ENCODE measurements around the gene TRAF3IP1.
"Not testable (repeated sequence)": the region's sequence is repeated elsewhere in the genome, so short reads cannot be mapped to it uniquely, and the experiment has no call there.

The TRAF3IP1 gene

DNA sequence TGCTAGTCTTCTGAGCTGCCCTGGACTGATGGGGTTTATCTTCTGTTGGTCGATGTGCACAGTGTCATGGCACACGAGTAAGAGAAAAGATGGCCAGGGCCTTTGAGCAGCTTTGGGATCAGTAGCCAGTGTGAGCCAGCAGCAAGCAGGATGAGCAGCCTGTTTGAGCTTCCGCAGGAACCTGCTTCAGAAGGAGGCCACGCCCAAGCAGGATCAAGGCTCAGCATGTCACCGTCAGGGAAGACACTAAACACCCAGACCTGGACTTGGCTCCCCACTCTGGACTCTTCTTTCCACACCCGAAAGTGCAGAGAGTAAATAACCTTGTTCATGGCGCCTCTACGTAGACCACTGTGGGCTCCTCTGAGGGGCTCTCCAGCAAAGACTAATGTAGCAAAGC lies 81.2 kb downstream of the TRAF3IP1 start:
- TF ChIP-seq, protein P1, sequence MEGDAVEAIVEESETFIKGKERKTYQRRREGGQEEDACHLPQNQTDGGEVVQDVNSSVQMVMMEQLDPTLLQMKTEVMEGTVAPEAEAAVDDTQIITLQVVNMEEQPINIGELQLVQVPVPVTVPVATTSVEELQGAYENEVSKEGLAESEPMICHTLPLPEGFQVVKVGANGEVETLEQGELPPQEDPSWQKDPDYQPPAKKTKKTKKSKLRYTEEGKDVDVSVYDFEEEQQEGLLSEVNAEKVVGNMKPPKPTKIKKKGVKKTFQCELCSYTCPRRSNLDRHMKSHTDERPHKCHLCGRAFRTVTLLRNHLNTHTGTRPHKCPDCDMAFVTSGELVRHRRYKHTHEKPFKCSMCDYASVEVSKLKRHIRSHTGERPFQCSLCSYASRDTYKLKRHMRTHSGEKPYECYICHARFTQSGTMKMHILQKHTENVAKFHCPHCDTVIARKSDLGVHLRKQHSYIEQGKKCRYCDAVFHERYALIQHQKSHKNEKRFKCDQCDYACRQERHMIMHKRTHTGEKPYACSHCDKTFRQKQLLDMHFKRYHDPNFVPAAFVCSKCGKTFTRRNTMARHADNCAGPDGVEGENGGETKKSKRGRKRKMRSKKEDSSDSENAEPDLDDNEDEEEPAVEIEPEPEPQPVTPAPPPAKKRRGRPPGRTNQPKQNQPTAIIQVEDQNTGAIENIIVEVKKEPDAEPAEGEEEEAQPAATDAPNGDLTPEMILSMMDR (IDR thresholded peaks at IDR 0.05; ENCODE audit: low read depth, low read length, missing control alignments), result no peak
- DNase-seq (ENCODE audit: extremely low read depth, low read depth), result no peak
- no peak overlapping the region for H3K4me3 ChIP-seq (replicated peaks; ENCODE audit: low read depth, low read length)

DNA sequence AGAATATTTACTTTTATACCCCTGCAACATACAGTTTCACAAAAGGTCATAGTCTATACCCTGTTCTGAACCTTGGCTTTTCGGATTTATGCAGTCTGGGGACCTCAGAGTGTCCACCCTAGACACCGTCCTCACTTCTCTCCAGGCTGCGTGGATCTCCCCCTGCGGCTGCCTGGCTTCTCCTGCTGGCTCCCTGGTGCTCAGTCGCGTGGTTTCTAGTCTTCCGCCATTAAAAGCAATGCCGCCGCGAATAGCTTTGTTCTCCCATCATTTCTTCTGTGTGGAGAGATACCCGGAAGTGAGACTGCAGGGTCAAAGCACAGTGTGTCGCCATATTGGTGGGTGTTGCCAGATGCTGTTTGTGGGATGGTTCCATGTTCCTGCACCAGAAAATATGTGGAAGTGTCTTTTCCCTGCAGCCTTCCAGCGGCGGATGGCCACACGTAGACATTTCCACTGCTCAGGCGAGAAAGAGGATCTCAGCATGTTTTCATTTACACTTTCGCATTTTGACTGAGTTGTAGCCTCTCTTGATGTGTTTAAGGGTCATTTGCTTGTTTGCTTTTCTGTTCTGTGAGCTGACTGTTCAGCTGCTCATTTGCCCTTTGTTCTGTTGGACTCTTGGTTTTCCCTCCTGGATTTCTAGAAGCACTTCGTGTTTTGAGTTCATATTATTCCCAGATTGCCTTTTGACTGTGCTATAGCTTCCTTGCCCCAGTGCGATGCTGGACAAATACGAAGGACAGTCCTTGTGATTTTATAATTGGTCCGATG lies 83.5 kb downstream of the TRAF3IP1 start:
- H3K4me3 ChIP-seq (replicated peaks; ENCODE audit: low read depth, low read length), result no peak overlapping the region
- no peak for DNase-seq (ENCODE audit: extremely low read depth, low read depth)
- TF ChIP-seq, protein P1 (IDR thresholded peaks at IDR 0.05; ENCODE audit: low read depth, low read length, missing control alignments), result no peak

DNA sequence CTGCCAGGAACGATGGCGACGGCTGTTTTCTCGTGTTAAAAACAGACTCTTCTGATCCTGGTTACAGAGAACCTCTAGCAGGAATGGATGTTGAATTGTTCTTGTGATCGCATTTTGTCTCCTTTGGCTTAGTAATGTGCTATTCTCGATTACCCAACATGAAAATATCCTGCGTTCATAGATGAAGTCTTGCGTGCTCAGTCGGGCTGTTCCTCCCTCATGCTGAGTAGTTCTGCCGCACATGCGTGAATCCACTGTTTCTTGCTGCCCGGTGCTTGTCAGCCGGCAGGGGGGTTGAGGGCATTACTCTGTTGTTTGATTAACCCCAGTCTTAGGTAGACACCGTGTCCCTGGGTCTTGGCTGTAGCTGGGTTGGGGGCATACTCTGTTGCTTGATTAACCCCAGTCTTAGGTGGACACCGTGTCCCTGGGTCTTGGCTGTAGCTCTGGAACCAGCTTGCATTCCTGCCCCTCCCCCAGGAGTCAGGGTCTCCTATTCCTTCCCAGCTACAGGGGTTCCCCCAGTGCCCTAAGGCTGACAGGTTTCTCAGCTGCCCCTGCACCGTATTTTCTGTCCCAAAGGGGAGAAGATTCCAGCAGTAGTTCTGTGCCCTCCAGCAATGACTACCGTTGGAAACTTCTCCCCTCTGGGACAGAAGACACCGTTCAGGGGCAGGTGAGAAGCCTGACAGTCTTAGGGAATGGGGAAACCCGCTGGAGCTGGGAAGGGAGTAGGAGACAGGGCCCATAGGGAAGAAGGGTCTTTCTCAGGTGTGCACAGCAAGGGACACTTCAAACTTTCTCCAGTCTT lies 84.3 kb downstream of the TRAF3IP1 start:
- TF ChIP-seq, protein P1 (IDR thresholded peaks at IDR 0.05; ENCODE audit: low read depth, low read length, missing control alignments), result no peak
- no peak overlapping the region for H3K4me3 ChIP-seq (replicated peaks; ENCODE audit: low read depth, low read length)
- DNase-seq (ENCODE audit: extremely low read depth, low read depth), result no peak

DNA sequence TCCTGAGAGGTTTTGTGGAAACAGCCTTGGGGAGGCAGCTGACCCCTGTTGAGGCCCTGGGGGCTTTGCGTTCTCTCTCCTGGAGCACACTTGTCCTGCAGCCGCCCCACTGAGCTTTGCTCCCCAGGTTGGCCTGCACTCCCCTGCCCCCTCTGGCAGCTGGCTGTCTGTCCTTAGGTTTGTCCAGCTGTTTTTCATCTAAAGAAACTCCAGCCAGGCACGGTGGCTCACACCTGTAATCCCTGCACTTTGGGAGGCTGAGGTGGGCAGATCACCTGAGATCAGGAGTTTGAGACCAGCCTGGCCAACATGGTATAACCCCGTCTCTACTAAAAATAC lies 84.9 kb downstream of the TRAF3IP1 start:
- DNase-seq (ENCODE audit: extremely low read depth, low read depth); H3K4me3 ChIP-seq (replicated peaks; ENCODE audit: low read depth, low read length): not testable (repeated sequence)

DNA sequence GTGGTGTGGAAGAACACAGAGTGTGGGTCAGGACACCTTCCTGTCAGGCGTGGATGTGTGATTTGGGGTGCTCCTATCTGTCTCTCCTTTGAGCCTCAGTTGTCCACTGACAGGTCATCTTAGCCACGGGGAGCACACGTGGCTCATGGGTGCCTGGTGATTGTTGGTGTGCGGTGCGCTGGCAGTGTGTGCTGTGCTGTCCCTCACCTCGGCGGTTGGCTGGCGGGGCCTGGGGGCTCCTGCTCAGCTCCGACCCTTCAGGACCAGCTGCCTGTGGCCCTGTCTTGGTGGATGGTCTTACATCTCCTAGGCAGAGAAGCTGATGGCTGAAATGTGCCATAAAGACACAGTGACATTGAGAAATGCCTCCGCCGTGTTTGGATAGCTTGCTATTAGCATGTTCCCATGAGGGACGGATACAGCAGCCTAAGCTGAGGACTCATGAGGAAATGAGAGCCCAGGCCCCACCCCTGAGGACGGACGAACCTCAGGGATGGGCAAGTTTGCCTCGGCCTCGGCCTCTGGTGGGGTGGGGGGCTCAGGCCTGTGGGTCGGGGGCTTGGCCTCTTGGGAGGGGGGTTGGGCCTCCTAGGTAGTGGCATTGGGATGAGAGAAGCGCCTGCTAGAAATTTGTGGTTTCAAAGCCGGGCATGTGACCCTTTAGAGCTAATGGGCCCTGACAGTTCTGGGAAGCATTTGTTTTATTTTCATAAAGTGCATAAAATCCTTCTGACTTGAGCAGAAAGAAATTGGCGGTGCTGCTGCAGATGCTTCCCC lies 86.1 kb downstream of the TRAF3IP1 start:
- DNase-seq (ENCODE audit: extremely low read depth, low read depth), result no peak
- TF ChIP-seq, protein P1 (IDR thresholded peaks at IDR 0.05; ENCODE audit: low read depth, low read length, missing control alignments), result no peak
- no peak overlapping the region for H3K4me3 ChIP-seq (replicated peaks; ENCODE audit: low read depth, low read length)

- H3K4me3 ChIP-seq (replicated peaks; ENCODE audit: low read depth, low read length), result no peak overlapping the region
- TF ChIP-seq, protein P1 (IDR thresholded peaks at IDR 0.05; ENCODE audit: low read depth, low read length, missing control alignments), result no peak
- no peak for DNase-seq (ENCODE audit: extremely low read depth, low read depth)
Measured at GRCh38 chr2:238406998-238407285, 86.6 kb downstream of the TRAF3IP1 start.

- TF ChIP-seq, protein P1 (IDR thresholded peaks at IDR 0.05; ENCODE audit: low read depth, low read length, missing control alignments), result no peak
- DNase-seq (ENCODE audit: extremely low read depth, low read depth), result no peak
- H3K4me3 ChIP-seq (replicated peaks; ENCODE audit: low read depth, low read length), result no peak overlapping the region
Measured at GRCh38 chr2:238407566-238407965, 87.2 kb downstream of the TRAF3IP1 start.

Measured in HFF-Myc (cell line).